Measurements from ENCODE around the gene UTP15.

Gene UTP15, protein sequence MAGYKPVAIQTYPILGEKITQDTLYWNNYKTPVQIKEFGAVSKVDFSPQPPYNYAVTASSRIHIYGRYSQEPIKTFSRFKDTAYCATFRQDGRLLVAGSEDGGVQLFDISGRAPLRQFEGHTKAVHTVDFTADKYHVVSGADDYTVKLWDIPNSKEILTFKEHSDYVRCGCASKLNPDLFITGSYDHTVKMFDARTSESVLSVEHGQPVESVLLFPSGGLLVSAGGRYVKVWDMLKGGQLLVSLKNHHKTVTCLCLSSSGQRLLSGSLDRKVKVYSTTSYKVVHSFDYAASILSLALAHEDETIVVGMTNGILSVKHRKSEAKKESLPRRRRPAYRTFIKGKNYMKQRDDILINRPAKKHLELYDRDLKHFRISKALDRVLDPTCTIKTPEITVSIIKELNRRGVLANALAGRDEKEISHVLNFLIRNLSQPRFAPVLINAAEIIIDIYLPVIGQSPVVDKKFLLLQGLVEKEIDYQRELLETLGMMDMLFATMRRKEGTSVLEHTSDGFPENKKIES

DNA sequence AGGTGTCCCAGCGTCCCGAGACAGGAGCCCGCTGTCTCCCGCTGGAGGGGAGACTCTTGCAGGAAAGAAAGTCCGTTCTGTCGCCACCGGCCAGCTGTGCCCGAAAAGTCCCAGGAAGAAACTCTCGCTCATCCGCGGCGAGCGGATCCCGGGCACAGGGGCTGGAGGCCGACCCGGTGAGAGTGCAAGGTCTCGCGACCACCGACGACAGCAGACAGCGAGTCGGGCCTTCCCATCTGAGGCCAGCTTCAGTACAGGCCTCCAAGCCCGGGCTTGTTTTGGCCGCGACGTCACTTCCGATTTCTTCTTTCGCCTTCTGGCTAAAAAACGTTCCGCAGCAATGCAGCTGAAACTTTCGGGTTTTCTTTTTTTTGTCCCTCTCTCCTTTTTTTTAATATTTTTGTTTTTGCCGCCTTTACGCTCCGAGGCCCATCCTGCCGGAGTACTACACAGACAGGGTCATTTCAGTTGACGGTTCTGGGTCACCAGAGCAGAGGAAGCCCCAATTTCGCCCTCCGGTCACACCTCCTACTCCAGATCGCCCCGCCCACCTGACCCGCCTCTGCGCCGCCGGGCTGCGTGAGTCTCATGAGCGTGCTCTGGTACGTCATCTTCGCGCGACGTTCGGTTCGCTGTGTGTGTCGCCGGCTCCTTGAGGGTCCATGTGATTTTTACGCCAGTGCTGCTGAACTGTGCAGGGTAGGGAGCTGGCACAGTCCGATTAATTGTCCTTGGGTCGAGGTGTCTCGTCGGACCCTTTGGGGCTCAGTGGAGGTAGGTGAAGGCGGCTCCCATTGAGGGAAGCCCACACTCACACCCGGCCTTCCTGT lies at the start of gene UTP15, which contains the start of gene ANKRA2:
Gene UTP15, plus strand, starts transcription at position 605 of the 830 bp plus-strand sequence. CDS start 1,602 bp downstream, outside the sequence.
Gene ANKRA2, minus strand, starts transcription at position 501 of the 830 bp plus-strand sequence. CDS start 2,758 bp downstream, outside the sequence.
- peak; percentile 94 to 95 for DNase-seq (ENCODE audit: low read depth in 2 of 2)

DNA sequence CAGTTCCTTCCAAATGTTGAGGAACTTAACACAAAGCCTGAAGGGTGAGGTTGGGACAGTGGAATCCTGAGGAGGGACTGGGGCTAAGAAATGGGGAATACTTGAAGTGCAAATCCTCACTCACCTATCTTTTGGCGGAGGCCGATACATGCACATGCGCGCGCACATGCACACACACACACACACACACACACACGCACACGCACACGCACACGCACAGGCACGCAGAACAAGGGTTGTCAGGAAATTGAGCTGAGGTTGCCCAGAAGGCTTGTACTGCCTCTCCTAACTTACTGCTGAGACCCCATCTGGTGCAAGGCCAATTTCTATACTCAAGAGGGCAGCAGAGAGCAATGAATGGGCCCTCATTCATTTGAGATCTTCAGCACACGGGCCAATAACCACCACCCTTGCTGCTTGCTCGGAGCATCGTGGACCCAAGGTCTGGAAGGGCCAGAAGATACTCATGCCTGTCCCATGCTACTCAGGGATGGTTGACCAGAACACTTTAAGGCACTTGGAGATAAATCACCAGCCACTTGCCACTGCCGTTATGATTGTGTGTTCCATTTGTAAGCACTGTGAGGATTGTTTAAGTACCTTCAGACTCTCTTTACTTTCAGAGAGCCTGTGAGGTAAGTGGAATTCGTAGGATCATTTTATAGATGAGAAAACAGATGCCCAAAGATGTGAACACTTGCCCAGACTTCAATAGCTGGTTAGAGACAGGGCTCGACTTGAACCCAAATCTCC lies 45.8 kb upstream of the UTP15 start:
- DNase-seq (ENCODE audit: low read depth in 2 of 2), result peak; percentile 59 to 60

DNA sequence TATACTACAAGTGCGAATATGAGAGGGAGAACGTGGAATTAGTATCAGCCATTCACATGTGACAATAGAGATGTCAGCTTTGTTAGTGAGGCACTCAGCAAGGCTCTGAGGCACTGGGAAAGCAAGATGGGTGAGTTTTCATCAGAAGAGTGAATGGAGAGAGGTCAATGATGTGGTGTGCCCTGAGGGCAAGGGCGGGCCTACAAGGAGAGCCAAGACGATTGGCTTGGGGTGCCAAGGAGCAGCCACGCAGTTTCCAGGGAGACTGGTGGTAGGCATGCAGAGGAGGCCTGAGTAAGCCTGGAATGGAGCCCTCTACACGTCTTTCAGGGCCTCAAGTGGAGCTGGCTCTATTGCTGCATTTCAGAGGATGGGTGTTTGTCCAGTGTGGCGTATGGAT lies 42.6 kb upstream of the UTP15 start:
- DNase-seq (ENCODE audit: low read depth in 2 of 2), result no peak

DNA sequence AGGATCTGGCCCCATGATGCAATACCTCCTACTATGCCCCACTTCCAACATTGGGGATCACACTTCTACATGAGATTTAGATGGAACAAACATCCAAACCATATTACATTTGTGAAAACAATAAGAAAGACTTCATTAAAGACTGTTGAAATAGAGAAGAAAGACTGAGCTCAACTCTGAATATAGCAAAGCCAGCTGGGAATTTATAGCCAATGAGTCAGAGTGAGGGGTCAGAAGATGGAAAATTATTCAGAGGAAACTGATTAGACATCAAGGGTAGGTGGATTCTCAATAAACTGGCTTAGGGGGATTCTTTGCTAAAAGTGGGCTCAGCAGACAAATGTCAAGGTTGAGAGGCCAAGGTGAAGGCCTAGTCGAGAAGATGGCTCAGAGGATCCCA lies 41.7 kb upstream of the UTP15 start:
- DNase-seq (ENCODE audit: low read depth in 2 of 2), result no peak

DNA sequence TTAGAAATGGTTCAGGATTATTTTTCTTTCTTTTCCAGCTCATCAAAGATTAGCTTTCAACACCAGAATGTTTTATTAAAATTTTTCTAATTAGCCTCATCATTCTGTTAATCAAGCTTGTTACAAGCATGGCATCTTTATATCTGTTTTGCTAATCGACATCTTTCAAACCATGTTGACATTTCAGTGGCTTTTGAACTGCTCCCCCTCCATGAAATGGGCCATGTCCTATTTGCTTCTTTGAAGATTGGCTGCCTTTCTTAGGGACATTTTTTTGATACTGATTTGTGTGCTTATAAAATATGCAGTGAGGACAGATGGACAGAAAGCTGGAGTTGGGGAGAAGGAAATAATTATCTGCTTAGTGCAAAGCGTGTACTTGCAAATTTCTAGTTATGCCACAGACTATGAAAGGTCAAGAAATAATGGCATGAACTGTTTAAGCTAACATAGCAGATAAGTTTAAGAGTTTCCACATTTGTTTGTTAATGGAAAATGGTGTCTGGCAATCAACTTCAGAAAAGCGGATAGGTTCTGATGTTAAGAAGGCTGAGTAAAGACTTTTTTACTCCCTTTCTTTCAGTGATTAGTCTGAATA lies 39.8 kb upstream of the UTP15 start:
- DNase-seq (ENCODE audit: low read depth in 2 of 2), result no peak

DNA sequence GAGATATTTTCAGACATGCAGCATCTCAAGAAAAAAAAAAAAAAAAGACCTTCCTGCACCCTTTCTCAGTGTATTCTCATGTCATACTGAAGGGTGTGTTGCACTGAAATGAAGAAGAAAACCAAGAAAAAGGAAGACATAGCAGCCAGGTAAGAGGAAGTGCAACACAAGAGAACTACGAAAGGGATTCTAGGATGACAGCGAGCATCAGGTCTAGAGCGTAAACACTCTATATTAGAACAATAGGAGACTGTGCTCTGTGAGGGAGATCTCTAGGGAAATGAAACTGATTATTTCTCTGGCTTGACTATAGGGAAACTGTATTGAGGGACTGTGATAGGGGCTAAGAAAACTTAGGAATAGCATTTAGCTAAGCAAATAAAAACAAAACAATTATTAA lies 37.3 kb upstream of the UTP15 start:
- DNase-seq (ENCODE audit: low read depth in 2 of 2), result no peak

DNA sequence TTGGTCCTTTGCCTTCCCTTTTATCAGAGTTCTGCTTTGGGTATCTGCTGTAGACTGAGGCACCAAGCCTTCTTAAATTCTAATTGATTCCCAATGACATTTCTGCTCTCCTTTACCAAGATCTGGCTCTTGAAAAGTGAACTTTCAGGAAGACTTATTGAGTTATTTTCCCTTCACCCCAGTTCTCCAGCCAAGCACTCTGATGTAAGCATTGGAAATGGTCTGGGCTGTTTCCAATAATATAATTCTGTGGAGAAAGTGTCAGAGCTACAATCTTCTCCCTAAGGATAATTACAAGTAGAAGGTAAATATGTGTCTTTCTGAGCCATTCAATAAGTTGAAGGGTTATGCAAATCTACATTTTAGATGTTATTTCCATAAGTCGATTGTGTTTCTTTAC lies 36.5 kb upstream of the UTP15 start:
- DNase-seq (ENCODE audit: low read depth in 2 of 2), result no peak

DNA sequence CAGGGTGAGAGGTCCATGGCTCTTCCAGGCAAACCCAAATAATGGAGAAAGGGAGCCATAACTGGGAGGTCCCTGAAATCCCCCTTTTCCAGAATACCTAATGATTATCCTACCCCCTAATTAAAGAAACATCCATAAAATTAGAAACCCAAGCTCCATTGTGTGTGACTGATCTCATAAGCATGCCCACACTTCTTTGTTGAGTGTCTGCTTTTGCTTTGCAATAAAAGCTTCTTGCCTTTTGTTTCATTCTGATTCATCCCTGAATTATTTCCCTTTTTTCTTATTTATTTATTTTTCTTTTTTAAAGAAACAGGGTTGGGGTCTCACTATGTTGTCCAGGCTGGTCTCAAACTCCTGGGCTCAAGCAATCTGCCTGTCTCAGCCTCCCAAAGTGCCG lies 34.2 kb upstream of the UTP15 start:
- DNase-seq (ENCODE audit: low read depth in 2 of 2), result no peak

DNA sequence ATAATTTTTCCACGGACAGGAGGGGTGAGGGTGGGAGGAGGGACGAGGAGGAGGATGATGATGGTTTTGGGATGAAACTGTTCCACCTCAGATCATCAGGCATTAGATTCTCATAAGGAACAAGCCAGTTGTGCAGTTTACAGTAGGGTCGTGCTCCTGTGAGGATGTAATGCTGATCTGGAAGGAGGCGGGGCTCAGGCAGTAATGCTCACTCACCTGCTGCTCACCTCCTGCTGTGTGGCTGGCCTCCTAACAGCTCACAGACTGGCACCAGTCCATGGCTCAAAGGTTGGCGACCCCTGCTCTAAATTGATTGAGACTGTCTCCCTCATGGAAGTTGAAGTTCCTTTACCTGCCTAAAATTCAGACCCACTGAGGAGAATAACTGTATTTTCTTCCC lies 33.3 kb upstream of the UTP15 start:
- no peak for DNase-seq (ENCODE audit: low read depth in 2 of 2)

DNA sequence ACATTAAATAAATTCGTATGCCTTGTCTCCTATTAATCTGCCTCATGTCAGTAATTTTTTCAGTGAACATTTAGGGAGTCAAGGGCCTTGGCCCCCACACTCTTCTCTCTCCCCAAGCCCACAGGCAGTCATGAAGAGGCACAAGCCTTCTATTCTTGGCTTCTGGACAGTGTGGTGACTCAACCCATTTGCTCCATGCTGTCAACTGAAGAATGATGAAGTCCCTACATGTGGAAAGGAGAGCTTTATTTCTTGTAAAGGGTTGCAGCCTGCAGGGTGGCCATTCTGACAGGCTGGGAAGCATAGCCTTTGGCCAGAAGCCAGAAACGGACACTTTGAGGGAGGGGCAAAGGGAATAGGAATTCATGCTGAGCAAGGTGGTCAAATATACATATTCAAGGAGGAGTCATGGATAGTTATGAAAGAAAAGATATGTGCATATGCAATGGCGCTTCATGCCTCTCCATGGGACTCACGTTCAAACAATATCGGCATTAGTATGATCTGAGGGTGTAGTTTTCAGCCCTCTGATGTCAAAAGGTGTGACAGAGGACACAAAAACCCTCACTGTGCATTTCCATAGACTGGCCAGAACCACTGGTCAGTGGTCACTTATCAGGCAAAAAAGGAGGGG lies 31.4 kb upstream of the UTP15 start:
- no peak for DNase-seq (ENCODE audit: low read depth in 2 of 2)

DNA sequence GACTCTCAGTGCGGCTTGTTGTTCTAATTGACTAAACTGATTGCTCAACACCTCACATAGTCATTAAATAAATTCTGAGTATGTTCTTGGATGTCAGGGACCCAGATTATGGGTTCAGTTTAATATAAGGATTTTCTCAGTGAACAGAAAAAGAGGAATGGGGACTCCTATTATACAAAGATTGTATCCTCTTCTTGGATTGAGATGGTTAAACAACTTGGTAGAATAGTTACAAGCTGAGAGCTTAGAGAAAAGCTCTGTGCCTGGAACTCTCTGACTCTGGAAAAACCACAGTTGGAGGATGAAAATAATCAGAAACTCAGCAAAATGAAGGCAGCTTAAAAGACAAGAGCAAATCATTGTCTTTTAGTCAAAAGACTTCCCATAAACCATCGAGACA lies 30.6 kb upstream of the UTP15 start:
- DNase-seq (ENCODE audit: low read depth in 2 of 2), result no peak

DNA sequence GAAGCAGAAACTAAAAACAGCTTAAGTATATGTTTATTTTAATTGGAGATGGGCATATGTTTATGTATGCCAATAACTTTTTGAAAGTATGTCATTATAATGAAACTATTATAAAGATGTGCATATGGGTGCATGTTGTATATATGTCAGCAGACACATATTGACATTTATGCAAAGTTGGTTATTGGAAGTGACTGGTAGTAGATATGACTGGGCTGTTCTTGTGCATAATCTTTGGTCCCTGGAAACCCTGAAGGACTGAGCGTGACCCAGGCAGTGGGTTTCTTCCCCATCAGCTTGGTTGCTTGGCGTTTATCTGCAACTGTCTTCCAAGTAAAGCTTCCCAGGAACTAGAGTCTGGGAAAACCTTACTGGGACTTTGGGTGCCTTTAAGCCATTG lies 25.8 kb upstream of the UTP15 start:
- no peak for DNase-seq (ENCODE audit: low read depth in 2 of 2)

DNA sequence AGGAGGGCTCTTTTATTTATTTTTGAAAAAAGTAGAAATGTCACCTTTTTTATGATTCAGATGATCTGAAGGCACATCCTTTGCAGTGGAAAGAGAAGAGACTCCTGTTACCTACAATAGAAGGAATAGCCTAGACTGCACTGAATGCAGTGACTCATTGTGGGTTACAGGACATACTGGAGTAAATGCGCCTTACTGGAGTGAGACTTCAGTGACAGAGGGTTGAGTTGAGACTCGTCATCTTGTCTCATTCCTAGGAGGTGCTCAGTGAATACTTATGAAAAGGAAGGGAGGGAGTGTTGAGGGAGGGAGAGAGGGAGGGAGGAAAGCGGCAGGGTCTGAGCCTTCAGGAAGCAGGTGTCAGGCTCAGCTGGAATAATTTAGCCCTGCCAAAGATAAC lies 25.4 kb upstream of the UTP15 start:
- DNase-seq (ENCODE audit: low read depth in 2 of 2), result no peak

DNA sequence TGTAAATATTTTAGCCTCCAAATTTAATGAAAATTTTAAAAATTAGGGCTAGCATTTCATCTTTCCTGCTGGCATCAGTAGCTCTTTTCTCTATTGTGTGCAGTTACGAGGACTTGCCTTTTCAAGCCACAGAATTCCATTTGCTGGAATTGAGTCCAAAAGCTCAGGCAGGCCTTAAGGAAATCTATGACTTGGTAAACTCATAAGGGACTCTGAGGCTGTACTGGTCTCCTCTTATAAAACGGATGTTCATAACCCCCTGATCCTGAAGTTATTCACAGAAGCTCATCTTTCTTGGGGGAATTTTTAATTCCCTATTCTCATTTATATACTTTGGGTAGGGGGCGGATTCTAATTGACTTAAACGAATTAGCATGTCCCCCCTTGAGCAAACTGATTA lies 23.5 kb upstream of the UTP15 start:
- no peak for DNase-seq (ENCODE audit: low read depth in 2 of 2)

DNA sequence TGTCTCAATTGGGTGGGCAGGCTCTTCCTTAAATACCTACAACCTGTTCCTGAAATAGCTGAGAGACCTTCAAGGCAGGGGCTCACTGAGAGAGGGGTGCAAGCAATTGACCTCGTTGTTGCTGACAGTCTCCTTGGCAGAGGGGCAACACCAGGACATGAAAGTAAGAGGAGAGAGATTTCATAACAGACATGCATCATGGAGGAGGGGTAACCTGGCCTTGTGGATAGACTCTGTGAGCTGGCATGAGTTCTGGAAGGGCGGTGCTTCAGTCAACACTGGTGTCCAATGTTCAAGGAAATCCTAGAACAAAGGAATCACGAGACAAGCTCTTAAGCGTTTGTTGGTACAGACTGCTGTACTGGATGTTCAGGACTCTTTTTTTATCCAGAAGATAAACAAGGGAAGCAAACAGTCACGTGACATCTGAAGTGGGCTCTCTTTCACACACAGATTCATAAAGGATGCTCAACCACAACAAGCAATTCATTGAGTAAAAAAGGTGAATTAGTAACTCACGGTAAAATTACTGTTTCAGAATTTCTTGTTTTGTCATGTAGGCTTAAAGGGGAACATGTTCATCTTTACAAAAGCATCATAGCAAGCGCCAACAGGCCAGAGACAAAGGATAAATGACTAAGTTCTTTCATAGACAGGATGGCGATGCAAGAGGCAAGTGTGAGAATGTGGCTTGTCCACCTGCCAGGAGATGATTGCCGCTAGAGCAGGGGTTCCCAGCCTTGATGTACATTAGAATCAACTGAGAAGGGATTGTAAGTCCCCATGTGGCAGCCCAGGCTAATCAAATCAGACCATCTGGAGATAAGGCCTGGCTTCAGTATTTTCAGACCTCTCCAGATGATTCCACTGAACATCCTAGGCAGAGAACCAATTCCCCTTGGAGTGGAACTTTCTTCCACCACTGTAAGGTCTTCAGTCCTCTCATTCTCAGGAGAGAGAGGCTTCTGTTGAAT lies 20.8 kb upstream of the UTP15 start:
- no peak for DNase-seq (ENCODE audit: low read depth in 2 of 2)

DNA sequence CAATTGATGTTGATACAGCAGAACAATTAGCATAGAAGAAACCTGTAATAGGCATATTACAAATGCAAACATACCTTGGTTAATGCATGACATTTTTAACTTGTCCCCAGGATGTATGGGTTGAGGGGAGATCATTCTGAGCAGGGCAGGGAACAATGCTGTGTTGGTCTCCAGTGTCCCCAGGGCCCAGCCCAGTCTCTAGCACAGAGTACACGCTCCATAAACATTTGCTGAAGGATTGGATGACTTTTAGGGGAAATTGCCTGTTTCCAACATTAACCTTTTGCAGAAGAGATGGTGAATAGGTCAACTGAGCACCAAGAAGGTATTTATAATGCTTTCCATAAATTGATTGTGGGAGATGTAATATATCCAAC lies 20.2 kb upstream of the UTP15 start:
- no peak for DNase-seq (ENCODE audit: low read depth in 2 of 2)

DNA sequence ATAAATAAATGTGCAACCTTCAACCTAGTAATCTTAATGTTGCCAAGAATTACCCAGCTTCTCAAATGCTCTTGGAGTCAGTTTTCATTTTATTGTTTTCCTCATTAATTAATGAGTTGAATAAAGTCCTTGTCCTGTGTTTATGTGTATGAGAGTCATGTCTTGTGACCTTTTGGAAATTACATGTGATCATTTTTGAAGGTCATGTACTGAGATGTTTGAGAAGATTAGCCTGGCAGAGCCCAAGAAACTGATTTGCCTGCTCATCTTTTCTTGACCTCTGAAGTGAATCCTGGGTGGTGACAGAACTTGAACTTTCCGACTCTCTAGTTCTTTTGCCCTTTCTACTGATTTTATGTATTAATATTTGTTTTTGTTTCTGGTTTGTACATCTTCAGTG lies 15.5 kb upstream of the UTP15 start:
- no peak for DNase-seq (ENCODE audit: low read depth in 2 of 2)

DNA sequence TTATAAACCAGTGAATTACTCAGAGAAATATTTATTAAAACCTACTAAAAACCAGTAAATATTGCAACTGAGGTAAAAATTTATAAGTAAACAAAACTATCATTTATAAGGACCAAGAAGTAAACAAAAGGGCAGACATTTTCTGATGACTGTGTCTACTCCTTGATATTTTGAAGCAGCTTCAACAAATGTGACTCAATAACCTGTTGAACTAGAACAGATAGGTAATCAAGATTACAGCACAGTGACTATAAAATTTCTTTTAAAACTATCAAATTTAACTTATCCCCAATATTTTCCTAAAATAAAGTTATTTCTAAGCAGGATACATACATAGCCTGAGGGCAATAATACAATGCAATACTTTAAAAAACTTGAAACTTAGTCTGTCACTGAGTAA lies 12.9 kb upstream of the UTP15 start:
- DNase-seq (ENCODE audit: low read depth in 2 of 2), result no peak

DNA sequence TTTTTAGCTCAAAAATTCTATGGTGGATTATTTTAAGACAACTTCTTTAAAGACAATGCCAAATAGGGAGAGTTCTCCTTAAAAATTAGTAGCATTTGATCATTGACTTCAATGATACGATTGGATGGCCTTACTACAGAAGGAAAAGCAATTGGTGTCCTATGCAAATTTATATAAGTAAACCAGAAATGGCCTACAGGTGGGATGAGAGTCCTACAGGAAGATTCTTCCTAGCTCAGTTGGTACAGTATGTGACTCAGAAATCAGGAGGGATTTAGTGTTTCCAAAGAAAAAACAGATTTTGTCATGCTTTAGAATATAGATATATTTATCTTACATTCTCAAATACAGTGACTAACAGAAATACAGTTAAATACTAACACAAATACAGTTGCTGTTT lies 6.6 kb upstream of the UTP15 start:
- DNase-seq (ENCODE audit: low read depth in 2 of 2), result no peak

DNA sequence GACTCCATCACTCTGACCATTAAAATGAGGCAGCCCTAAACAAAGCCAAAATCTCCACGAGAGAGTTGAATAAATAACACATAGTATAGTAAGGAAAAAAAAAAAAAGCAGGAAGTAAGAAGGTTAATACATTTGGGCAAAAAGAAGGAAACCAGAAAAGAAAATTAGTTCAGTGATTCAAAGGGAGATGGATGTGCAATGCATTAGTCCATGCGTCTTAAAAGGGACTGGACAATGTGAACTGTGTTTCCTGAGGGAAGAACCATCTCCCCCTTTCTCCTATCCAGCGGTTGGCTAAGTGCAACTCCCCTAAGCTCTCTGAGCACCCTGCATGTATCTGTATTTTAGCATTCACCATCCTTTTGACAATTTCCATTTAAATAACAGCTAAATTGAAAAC lies 1.5 kb upstream of the UTP15 start:
- DNase-seq (ENCODE audit: low read depth in 2 of 2), result no peak
